ENCODE results near the gene MLXIP. TPM values are rescaled to one million over a fixed set of nuclear protein-coding genes. Genes with fewer than 3 reads are reported as not detected.

The MLXIP gene
- total RNA-seq, 1 experiment from 2014 or later = 124 TPM

- Histone ChIP-seq H3K27ac (ENCODE audit: low read length) (no peak overlapping the region), H3K36me3 (ENCODE audit: control insufficient read depth, insufficient read depth, low read length) (no peaks in the 10 kb centered on the region), H3K9me3 (ENCODE audit: control insufficient read depth, insufficient read depth, low read depth, low read length) (no peaks in the 10 kb centered on the region), H3K4me3 (ENCODE audit: low read depth in 2 of 2, low read length in 2 of 2) (no peak overlapping the region), H3K4me1 (ENCODE audit: control insufficient read depth, insufficient read depth, low read length) (no peaks in the 10 kb centered on the region), H3K27me3 (ENCODE audit: control insufficient read depth, insufficient read depth, low read length) (no peaks in the 10 kb centered on the region)
- intact Hi-C loops (cut with micrococcal nuclease; ENCODE audit: unreplicated experiment) (no loop called here), in situ Hi-C loops (cut with HindIII; ENCODE audit: low pct_unique_long_range_greater_than_20kb, low sequenced_read_pairs) (no loop called here)
- ATAC-seq (no peak), DNase-seq (ENCODE audit: low read depth, low spot score) (no peak)
- BruUV-seq (replicated peaks) = no TSS peak
- ChIA-PET CTCF (no interaction called here), POLR2A (no interaction called here)
- no peak for TF ChIP-seq TCF7L2 (IDR thresholded peaks at IDR 0.05; ENCODE audit: low read depth, low read length)
- TF ChIP-seq POLR2AphosphoS5 (IDR thresholded peaks at IDR 0.05; ENCODE audit: low read depth, low read length) = no peak
- TF ChIP-seq CTCF (IDR thresholded peaks at IDR 0.05) = no peak
- no peak for TF ChIP-seq SIN3A (IDR thresholded peaks at IDR 0.05; ENCODE audit: borderline replicate concordance, insufficient read depth, low read depth, low read length)
- no peak for TF ChIP-seq REST (IDR thresholded peaks at IDR 0.05; ENCODE audit: insufficient read depth in 1 of 2, low read depth in 2 of 2, low read length in 1 of 2)
Observed at GRCh38 chr12:122160761-122161160, 82.2 kb downstream of the MLXIP start.

GRCh38 chr12:122161682-122162081, 83.1 kb downstream of the MLXIP start:
- no peaks in the 10 kb centered on the region for H3K36me3 ChIP-seq (ENCODE audit: control insufficient read depth, insufficient read depth, low read length)
- ChIA-PET CTCF (no interaction called here), POLR2A (no interaction called here)
- in situ Hi-C loops (cut with HindIII; ENCODE audit: low pct_unique_long_range_greater_than_20kb, low sequenced_read_pairs) = no loop called here
- H3K27me3 ChIP-seq (ENCODE audit: control insufficient read depth, insufficient read depth, low read length) = no peaks in the 10 kb centered on the region
- H3K4me3 ChIP-seq (ENCODE audit: low read depth in 2 of 2, low read length in 2 of 2) = no peak overlapping the region
- no peaks in the 10 kb centered on the region for H3K9me3 ChIP-seq (ENCODE audit: control insufficient read depth, insufficient read depth, low read depth, low read length)
- DNase-seq (ENCODE audit: low read depth, low spot score) (no peak), ATAC-seq (no peak)
- TF ChIP-seq SIN3A (IDR thresholded peaks at IDR 0.05; ENCODE audit: borderline replicate concordance, insufficient read depth, low read depth, low read length) (no peak), TCF7L2 (IDR thresholded peaks at IDR 0.05; ENCODE audit: low read depth, low read length) (no peak), REST (IDR thresholded peaks at IDR 0.05; ENCODE audit: insufficient read depth in 1 of 2, low read depth in 2 of 2, low read length in 1 of 2) (no peak), CTCF (IDR thresholded peaks at IDR 0.05) (no peak), POLR2AphosphoS5 (IDR thresholded peaks at IDR 0.05; ENCODE audit: low read depth, low read length) (no peak)
- no TSS peak for BruUV-seq (replicated peaks)
- intact Hi-C loops (cut with micrococcal nuclease; ENCODE audit: unreplicated experiment) = no loop called here
- H3K4me1 ChIP-seq (ENCODE audit: control insufficient read depth, insufficient read depth, low read length) = no peaks in the 10 kb centered on the region
- H3K27ac ChIP-seq (ENCODE audit: low read length) = no peak overlapping the region

Data from Panc1 (cell line).